Endothelial cell of hepatic sinusoid (primary cell): ENCODE measurements around the gene FAM131B.

Experiments
- in situ Hi-C: cut with HindIII; loops from 2 replicates; pipeline ENCODE4 v1.10.0; 2017; ENCODE audit warnings: low sequenced_read_pairs

Gene FAM131B

DNA sequence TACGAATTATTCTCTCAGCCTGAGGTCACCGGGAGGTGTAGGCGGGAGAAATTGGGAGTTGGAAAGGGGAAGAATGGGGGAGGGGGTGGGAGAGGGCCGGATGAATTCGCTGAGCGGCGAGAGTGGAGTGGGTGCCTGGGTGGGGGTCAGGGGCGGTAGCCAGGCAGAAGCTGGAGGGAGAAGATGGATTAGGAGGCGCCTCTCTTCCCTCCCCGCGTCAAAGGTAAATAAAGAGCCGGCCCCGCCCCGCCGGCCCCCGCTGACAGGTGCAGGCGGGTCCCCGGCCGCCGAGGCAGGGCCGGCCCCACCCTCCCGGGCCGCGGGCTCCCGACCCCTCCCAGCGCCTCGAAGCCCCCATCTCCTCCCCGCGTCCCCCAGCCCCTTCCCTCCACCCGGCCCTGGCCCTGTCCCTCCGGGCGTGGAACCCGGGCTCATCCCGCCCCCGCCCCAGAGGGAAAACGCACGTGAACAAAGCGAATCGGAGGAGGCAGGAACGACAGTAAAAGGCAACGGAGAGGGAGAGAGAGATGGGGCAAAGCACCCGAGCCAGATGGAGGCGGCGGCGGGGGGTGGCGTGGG lies 872 bp downstream of the FAM131B start:
- in situ Hi-C loops, result no loop called here

DNA sequence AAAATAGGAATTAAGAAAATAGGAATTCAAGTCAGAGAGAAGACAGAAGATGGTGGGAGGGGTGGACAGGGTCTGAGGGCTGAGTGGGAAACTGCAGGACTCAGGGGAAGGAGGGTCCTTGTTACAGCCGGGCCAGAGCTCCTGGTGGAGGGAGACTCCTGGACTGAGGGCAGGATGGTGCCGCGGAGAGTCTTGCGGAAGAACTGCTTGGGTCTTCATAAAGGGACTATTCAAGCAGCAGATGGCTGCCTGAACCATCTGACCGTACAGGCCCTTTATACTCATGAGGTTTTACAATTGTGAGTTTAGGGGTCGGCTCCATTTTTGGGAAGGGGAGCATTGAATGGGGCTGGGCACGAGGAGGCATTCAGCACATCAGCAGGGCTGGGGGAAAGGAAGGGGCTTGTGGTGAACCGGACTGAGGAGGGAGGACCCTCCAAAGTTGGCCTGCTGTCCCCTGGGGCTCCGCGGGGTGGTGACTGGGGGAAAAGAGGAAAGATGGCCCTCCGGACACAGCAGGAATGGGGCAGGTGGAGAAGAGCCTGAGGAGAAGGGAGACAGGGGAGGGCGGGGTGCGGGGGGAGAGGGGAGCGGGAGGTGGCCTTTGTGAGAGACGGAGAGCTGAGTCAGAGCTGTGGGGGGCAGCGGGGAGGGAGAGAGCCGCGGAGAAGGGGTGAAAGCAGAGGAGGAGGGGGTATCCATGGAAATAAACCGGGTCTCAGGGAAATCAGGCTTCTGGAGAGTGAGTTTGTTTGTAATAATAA lies 1.5 kb downstream of the FAM131B start:
- in situ Hi-C loops, result no loop called here

DNA sequence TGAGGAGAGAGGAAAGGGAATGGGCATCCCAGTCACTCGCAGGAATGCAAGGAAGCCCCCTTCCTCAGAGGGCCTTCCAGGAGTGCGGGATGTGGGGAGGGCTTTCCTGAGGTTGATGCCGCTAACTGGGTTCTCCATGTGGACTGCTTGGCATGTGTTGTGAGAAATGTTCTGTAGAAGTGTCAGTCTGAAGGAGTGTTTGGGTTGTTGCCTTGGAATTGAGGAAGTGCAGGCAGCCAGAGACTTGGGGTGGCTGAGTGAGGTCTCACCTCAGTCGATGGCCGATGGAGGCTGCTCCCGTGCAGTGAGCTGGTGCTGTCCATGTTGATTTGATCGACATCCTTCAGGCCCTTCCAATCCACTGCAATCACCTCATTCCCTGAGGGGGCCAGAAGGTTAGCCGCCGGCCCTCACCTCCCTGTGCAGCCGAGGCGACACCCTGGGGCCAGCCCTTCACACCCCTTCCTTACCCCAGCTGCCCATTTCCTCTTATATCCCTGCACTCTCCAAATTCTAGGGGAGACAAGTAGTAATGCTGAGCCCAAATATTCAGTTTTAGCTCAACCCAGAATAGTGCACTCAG lies 2.7 kb downstream of the FAM131B start:
- in situ Hi-C loops, result loop anchor here (5.0 kb wide), 1 partner anchor 57 kb away; no protein-coding TSS in a partner anchor

DNA sequence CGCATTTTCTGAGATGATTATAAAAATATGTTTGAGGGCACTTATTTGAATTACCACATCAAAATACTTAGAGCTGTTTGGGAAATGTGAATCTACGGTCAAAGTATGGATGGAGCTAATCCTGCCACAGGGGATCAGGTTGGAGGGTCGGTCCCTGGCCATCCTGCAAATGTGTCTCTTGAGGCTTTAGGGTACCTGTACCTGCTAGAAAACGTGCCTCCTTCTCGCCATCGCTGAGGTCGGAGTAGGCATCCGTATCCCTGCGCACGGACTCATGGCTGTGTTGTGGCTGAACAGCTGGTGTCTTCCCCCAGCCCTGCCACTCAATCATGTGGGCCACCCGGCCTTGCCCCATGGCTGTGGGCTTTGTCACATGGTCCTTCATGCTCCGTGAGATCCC lies 3.9 kb downstream of the FAM131B start:
- in situ Hi-C loops, result loop anchor here (5.0 kb wide), 1 partner anchor 59 kb away; no protein-coding TSS in a partner anchor

DNA sequence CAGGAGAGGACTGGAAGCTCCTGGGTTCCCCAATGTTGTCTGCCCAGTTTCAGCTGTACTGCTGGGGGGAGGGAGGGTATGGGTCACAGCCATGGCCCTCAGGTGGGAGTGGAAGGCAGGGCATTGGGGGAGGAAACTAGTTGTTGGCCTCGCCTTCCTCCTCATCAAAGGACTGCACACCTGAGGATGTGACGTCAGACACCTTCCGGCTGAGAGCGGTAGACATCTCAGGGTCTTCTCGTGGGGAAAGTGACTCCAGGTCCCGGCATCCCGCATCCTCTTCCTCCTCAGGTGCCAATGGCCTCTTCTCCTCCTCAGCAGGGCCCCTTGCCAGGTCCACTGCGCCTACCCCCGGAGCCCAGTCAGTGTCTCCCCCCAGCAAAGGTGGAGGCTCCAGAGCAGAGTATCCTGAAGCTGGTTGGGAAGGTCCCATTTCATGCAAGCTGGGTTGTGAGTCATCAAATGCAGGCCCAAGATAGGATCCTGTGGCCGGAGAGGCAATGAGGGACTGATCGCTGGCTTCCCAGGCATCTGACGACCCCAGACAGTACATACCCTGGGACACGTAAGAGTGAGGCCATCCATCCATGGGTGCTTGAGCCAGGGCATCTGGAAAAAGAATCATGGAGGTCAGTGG lies 6.0 kb downstream of the FAM131B start:
- in situ Hi-C loops, result loop anchor here (5.0 kb wide), 1 partner anchor 61 kb away; no protein-coding TSS in a partner anchor

DNA sequence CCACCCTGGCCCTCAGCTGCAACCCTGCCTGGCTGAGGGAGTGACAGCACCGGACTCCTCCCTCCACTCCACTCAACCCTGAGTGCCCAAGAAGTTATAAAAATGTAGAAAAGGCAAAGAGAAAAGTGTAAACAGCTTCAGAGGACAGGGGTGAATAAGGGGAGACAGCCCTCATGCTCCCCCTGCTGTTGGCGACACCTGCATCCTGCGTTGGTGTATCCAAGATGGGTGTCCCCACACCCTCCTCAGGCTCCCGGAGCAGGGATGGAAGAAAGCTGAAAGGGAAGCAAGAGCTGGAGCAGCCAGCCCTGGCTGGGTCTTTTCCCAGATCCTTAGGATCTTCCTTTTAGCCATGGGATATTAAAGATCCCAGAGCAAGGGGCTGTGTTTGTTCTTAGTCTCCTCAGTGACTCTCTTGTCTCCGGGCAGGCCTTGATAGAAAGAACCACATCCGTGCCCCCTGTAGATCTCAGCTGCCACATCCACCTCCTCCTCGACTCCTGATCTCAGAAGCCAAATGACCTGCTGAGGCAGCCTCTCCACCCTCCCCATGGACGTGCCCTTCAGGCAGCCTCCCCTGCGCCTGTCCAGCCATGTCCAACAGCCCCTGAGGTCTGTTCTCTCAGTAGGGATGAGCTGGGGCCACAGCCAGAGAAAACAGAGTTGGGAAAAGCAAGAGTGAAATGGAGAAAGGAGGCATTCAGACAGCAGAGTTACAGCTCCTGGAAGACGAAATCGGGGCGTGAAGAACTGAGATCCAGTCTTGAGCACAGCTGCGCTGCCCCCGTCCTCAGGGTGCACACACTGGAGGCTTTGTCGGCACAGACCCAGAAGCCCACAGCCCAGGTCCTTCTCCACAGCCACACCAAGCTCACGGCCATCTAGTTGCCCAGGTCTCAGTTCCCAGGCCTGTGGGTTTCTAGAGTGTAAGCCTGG lies 6.8 kb downstream of the FAM131B start:
- in situ Hi-C loops, result loop anchor here (5.0 kb wide), 1 partner anchor 62 kb away; no protein-coding TSS in a partner anchor

DNA sequence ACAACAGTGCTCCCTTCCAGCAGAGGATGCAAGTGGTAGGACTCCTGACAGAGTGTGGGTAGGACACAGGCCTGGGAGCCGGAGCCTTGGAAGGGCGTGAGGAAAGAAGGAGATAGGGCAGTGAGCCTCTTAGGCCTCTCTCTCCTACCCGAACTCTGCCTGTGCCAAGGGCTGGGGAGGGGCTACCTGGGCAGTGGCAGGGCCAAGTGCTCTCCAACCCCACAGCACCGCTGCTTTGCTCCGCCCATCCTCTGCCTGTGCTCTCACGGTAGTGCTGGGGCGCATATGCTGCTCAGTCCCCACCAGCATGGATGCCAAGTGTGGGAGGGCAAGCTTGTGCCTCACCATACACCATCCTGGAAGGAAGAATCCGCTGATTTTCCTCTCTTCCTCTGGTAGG lies 7.5 kb downstream of the FAM131B start:
- in situ Hi-C loops, result loop anchor here (5.0 kb wide), 1 partner anchor 62 kb away; no protein-coding TSS in a partner anchor

DNA sequence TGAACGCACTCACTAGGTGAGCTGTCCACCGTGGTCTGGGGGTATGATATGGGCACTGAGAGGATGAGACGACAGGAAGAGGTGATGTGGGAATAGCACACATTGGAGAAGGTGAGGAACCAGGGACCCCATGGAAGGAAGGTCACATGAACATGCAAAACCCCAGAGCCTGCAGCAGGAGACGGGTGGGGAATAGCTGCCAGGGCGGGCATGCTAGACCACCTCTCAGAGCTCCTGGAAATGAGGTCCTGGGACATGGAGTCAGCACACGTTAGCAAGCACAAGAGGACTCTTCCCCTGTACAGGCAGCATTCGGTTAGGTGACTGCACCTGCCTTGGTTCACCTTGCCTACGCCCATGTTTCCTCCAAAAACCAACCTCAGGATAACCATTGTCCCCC lies 8.1 kb downstream of the FAM131B start:
- in situ Hi-C loops, result no loop called here

DNA sequence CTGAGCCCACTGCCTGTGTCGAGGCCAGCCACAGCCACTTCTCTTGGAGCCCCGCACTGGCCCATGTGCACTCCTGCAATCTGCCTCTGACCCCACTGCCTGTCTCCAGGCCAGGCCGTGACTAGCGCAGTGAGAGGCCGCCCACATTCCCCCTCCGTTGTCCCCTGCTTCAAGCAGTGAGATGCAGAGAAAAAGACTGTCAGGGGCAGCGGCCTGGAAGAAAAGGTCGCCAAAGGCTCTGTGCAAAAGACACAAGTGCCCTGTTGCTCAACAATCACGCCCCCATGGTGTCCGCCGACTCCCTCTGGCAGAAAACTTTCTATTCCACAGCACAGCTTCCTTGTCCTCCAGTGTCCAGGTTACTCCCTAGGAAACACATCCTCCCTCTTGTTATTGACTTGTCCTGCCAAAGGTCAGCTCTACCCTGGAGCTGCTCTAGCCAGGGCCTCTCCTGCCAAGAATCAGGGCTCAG lies 9.9 kb downstream of the FAM131B start:
- in situ Hi-C loops, result no loop called here

DNA sequence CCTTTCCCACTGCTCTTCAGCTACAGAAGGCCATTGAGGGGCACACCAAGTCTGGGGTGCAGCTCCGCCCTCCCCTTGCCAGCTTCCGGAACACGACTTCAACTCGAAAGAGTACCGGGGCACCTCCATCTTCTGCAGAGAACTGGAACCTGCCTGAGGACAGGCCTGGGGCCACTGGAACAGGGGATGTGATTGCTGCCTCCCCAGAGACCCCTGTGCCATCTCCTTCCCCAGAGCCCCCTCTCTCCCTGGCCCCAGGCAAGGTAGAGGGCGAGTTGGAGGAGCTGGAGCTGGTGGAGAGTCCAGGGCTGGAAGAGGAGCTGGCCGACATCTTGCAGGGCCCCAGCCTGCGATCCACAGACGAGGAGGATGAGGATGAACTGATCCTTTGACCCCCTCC lies 10.9 kb downstream of the FAM131B start:
- in situ Hi-C loops, result no loop called here

DNA sequence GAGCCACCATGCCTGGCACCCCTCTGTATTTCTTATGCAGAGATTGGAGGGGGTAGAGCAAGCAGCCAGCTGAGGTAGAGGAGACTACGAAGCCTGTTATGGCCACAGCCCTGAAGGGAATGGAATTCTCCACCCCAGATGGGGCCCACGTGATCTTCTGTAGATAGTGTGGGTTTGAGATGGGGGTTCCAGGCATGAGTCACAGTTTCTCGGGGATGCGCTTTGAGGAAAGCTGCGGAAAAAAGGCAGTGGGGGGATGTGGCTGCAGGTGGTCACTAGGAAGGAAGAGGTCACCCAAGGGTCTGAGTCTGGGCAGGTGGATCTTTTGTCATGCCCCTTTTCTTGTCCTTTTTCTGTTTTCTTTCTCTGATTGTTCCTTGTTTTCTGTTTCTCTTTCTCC lies 11.5 kb downstream of the FAM131B start:
- in situ Hi-C loops, result no loop called here

DNA sequence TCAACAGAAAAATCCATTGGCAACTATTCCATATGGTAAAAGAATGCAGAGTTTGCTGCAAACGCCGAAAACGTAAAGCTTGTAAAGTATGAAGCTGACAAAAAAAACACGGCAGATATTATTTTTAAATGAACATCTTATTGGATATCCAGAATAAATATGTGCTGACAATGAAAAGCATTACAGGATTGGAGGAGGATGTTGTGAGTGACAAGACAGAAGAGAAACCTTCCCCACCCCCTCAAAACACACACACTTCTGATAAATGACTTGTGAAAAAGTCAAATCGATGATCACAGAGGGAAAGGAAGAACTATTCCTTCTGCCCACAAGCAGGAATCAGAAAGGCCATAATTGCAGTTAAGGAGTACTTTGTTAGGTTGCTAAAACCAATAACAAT lies 14.6 kb downstream of the FAM131B start:
- in situ Hi-C loops, result no loop called here

DNA sequence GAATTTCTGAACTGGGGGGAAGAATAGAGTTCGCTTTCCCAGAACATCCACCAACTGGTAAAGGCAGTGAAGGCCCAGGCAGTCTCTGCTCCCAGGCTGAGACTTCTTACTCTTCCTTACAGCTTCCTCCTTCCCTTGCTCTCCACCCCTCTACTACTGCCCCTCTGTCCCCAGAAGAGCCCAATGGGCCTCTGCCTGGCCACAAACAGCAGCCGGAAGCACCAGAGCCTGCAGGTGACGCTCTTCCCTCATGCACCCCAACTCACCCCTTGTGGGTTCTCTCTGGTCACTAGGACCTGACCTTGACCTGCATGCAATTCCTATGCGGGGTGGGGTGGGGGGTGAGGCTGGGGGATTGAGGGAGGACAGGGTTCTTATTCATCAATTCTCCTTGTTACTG lies 16.5 kb downstream of the FAM131B start:
- in situ Hi-C loops, result no loop called here

DNA sequence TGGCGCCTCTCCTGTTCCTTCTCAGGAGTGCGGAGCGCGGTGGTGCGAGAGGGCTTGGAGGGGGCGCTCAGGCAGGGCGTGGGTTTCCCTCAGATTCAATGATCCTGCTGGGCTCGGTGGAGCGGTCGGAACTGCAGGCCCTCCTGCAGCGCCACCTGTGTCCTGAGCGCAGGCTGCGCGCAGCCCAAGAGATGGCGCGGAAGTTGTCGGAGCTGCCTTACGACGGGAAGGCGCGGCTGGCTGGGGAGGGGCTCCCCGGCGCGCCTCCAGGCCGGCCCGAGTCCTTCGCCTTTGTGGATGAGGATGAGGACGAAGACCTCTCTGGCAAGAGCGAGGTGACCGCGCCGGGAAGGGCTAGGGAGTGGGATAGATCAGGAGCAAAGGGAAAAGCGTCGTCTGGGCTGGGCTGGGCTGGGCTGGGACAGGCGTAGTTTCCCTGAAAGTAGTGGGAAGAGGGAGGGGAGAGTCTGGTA lies 17.0 kb downstream of the FAM131B start:
- in situ Hi-C loops, result no loop called here

DNA sequence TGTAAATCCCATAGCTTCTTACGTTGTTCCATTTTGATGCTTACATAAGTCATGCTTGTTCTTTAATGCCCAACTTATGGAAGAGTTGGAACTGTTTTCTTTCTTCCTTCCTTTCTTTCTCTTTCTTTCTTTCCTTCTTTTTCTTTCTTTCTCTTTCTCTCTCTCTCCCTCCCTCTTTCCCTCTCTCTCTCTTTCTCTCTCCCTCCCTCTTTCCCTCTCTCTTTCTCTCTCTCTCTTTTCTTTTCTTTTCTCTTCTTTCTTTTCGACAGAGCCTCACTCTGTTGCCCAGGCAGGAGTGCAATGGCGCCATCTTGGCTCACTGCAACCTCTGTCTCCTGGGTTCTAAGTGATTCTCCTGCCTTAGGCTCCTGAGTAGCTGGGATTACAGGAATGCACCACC lies 18.9 kb downstream of the FAM131B start:
- in situ Hi-C loops, result no loop called here

DNA sequence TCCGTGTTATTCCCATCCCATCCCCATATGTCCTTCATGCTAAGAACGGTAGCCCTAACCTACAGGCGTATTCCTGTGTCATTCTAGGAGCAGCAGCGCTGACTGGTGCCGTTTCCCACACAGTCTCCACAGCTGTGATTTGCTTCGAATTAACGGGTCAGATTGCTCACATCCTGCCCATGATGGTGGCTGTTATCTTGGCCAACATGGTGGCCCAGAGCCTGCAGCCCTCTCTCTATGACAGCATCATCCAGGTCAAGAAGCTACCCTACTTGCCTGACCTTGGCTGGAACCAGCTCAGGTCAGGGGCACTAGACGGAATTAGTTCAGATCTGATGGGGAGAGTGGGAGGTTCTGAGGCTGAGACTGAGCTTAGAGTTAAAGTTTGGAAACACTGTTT lies 20.7 kb downstream of the FAM131B start:
- in situ Hi-C loops, result no loop called here

DNA sequence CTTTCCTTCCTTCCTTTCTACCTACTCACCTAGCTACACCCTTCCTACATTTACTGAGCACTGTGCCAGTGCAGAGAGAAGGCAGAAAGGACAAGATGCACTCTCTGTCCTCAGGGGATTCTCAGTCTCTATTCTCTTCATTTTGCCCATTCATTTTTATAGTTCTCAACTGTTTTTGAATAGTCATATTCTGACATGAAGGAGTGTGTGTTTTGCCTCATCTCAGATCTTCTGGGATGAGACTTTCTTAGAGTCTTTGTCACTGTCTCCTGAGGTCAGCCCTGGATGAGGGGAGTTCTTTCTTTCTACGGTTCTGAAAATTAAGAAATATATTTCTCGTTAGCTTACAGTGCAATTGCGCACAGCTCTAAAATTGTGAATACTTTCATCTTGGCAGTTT lies 25.3 kb downstream of the FAM131B start:
- in situ Hi-C loops, result no loop called here

DNA sequence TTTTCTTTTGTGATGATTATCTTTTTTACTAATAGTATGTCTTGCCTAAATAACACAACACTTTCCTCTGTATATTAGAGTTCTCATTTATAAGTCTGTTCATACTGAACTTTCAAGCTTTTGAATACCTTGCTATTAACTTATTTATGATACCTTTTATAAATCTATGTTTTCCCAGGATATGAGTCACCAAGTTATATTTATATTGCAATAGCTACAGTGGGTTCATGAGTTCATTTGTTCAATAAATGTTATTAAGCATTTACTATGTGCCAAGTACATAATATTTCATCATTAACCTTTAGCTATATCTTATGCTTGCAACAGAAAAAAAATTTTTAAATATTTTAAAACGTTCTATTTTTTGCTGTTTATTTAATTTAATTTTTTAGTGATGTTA lies 28.3 kb downstream of the FAM131B start:
- in situ Hi-C loops, result no loop called here

DNA sequence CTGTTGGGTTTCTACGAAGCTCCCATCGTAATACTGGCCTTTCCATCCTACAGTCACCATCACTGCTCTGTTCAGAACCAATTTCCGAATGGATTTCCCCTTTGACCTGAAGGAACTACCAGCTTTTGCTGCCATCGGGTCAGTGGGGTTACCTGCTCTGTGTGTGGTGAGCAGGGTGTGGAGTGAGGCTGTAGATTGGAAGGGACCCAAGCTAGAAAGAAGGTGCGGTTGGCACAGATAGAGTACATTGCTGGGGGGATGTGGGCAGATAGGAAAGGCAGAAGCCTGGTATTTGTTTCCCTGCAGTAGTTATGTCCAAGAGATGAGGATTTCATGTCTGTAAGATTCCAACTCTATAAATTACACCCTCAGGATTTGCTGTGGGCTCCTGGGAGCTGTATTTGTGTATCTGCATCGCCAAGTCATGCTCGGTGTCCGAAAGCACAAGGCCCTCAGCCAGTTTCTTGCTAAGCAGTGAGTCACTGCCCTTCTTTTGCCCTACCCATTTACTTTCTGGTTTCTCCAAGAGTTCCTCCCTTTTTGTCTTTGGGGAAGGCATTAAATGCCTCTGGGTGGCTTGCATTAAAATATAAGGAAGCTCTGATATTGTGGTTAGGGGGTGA lies 31.2 kb downstream of the FAM131B start:
- in situ Hi-C loops, result no loop called here
